WTC11 (cell line): ENCODE results near the gene NTMT1. TPM values are rescaled to one million over a fixed set of nuclear protein-coding genes. Genes with fewer than 3 reads are reported as not detected.

Experiments used
- ATAC-seq: fragments of 200-7000 bp; cut with Tn5 transposase; 2 replicates; pipeline ENCODE4 v1.10.0; 2021; ENCODE audit warnings: mild to moderate bottlenecking, moderate library complexity
- CTCF ChIA-PET: fragments of 300-600 bp; sonication (Branson Sonifier 250); formaldehyde crosslinking; loops from one replicate; lab custom pipeline; 2021; ENCODE audit warnings: antibody characterized with exemption; lab: Charles Lee
- POLR2A ChIA-PET: fragments of 350-600 bp; sonication (Branson Sonifier 250); formaldehyde crosslinking; loops from one replicate; lab custom pipeline; 2021; ENCODE audit warnings: antibody characterized with exemption; lab: Charles Lee
- DNase-seq: peaks from one replicate; pipeline ENCODE4 v3.0.0; 2021; ENCODE audit warnings: low spot score
- H3K27ac Mint-ChIP-seq: 2 replicates; pipeline ENCODE4 v1.8.0; 2021; ENCODE audit warnings: mixed read lengths
- H3K27me3 Mint-ChIP-seq: 2 replicates; pipeline ENCODE4 v1.8.0; 2021; ENCODE audit warnings: low read depth, mild to moderate bottlenecking, moderate library complexity, mixed read lengths
- H3K36me3 Mint-ChIP-seq: 2 replicates; pipeline ENCODE4 v1.8.0; 2021; ENCODE audit warnings: mixed read lengths
- H3K4me1 Mint-ChIP-seq: 2 replicates; pipeline ENCODE4 v1.8.0; 2022; ENCODE audit warnings: mixed read lengths
- H3K4me3 Mint-ChIP-seq: 2 replicates; pipeline ENCODE4 v1.8.0; 2021; ENCODE audit warnings: mild to moderate bottlenecking, moderate library complexity, mixed read lengths
- H3K9me3 Mint-ChIP-seq: 2 replicates; pipeline ENCODE4 v1.8.0; 2021; ENCODE audit warnings: mixed read lengths
- ATF1 ChIP-seq: sonication (generic); formaldehyde crosslinking; IDR thresholded peaks from 2 replicates; pipeline ENCODE4 v1.8.1; 2023; ENCODE audit warnings: mild to moderate bottlenecking, moderate library complexity, missing genetic modification reagents
- CREM ChIP-seq: sonication (generic); formaldehyde crosslinking; IDR thresholded peaks from 2 replicates; pipeline ENCODE4 v1.8.1; 2022; ENCODE audit warnings: mild to moderate bottlenecking, missing genetic modification reagents, moderate library complexity
- E2F1 ChIP-seq: sonication (generic); formaldehyde crosslinking; IDR thresholded peaks from 2 replicates; pipeline ENCODE4 v1.8.0; 2022; ENCODE audit warnings: mild to moderate bottlenecking, missing genetic modification reagents
- E2F5 ChIP-seq: sonication (generic); formaldehyde crosslinking; IDR thresholded peaks from 2 replicates; pipeline ENCODE4 v1.8.1; 2022; ENCODE audit warnings: mild to moderate bottlenecking, moderate library complexity, missing genetic modification reagents
- GABPB1 ChIP-seq: sonication (generic); formaldehyde crosslinking; IDR thresholded peaks from 2 replicates; pipeline ENCODE4 v1.8.1; 2023; ENCODE audit warnings: mild to moderate bottlenecking, missing genetic modification reagents
- IRF1 ChIP-seq: sonication (generic); formaldehyde crosslinking; IDR thresholded peaks from 2 replicates; pipeline ENCODE4 v1.8.0; 2023; ENCODE audit warnings: missing genetic modification reagents
- MYBL2 ChIP-seq: sonication (generic); formaldehyde crosslinking; IDR thresholded peaks from 2 replicates; pipeline ENCODE4 v1.8.1; 2023; ENCODE audit warnings: mild to moderate bottlenecking, moderate library complexity, missing genetic modification reagents
- NFATC4 ChIP-seq: fragments of 250-450 bp; sonication (Bioruptor Pico); IDR thresholded peaks from 2 replicates; pipeline ENCODE4 v1.9.0; 2021; ENCODE audit warnings: mild to moderate bottlenecking
- NFE2L1 ChIP-seq: sonication (generic); formaldehyde crosslinking; IDR thresholded peaks from 2 replicates; pipeline ENCODE4 v1.8.1; 2023; ENCODE audit warnings: missing genetic modification reagents
- NR2C2 ChIP-seq: sonication (generic); formaldehyde crosslinking; IDR thresholded peaks from 2 replicates; pipeline ENCODE4 v1.8.0; 2022; ENCODE audit warnings: mild to moderate bottlenecking, missing genetic modification reagents
- NR3C1 ChIP-seq: sonication (generic); formaldehyde crosslinking; conservative IDR thresholded peaks from 2 replicates; pipeline ENCODE4 v1.8.1; 2023; ENCODE audit warnings: low read depth, mild to moderate bottlenecking, missing genetic modification reagents
- OVOL2 ChIP-seq: fragments of 250-450 bp; sonication (Bioruptor Pico); IDR thresholded peaks from 2 replicates; pipeline ENCODE4 v1.9.0; 2021; ENCODE audit warnings: mild to moderate bottlenecking, borderline replicate concordance
- PREB ChIP-seq: sonication (generic); formaldehyde crosslinking; IDR thresholded peaks from 2 replicates; pipeline ENCODE4 v1.8.1; 2022; ENCODE audit warnings: mild to moderate bottlenecking, missing genetic modification reagents, moderate library complexity, borderline replicate concordance
- SOX15 ChIP-seq: fragments of 250-450 bp; sonication (Bioruptor Pico); IDR thresholded peaks from 2 replicates; pipeline ENCODE4 v1.9.0; 2021; ENCODE audit warnings: mild to moderate bottlenecking
- TEAD1 ChIP-seq: sonication (generic); formaldehyde crosslinking; IDR thresholded peaks from 2 replicates; pipeline ENCODE4 v1.8.0; 2022; ENCODE audit warnings: mild to moderate bottlenecking, missing genetic modification reagents
- ZNF219 ChIP-seq: sonication (generic); formaldehyde crosslinking; IDR thresholded peaks from 2 replicates; pipeline ENCODE4 v1.8.0; 2023; ENCODE audit warnings: missing genetic modification reagents, mild to moderate bottlenecking, borderline replicate concordance
- ZNF281 ChIP-seq: sonication (generic); formaldehyde crosslinking; IDR thresholded peaks from 2 replicates; pipeline ENCODE4 v1.8.0; 2023; ENCODE audit warnings: mild to moderate bottlenecking, missing genetic modification reagents
- ZNF416 ChIP-seq: fragments of 250-450 bp; sonication (Bioruptor Pico); IDR thresholded peaks from 2 replicates; pipeline ENCODE4 v1.9.0; 2021; ENCODE audit warnings: mild to moderate bottlenecking, inconsistent platforms
- total RNA-seq: library from RNA; stranded (reverse); gene quantifications from 3 replicates; pipeline ENCODE4 v1.2.3, GENCODE V29; 2021
- TF ChIP-seq, protein P1 (sequence below): sonication (generic); formaldehyde crosslinking; IDR thresholded peaks from 2 replicates; pipeline ENCODE4 v1.8.1; 2023; ENCODE audit warnings: mild to moderate bottlenecking, missing genetic modification reagents, borderline replicate concordance
- TF ChIP-seq, protein P2 (sequence below): fragments of 200-600 bp; IDR thresholded peaks from 2 replicates; pipeline ENCODE4 v1.8.0; 2022; ENCODE audit warnings: antibody characterized with exemption

NTMT1 gene
- total RNA-seq, 1 experiment from 2014 or later = 71.1 TPM

DNA sequence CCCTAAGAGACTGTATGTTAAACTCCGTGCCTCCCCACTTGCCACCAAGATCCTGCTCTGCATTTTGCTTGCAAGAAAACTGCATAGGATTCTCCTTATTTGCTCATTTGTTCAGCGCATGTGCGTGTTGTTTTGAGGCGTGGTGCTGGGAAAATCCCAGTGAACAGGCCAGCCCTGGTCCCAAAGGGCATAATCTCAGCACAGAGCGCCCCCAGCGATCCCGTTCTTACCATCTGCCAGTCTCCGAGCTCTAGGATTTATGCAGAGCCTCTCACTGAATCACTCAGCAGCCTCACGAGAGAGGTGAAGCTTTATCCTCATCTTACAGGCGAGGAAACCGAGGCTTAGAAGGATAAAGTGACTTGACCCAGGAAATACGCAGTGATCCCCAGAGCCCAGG lies 51.0 kb downstream of the NTMT1 start (continued):
- TF ChIP-seq ZNF219 (CRISPR knock-in tag) (no peak), TEAD1 (CRISPR knock-in tag) (no peak), IRF1 (CRISPR knock-in tag) (no peak), SOX15 (CRISPR knock-in tag) (no peak), NR3C1 (CRISPR knock-in tag) (no peak), ZNF281 (CRISPR knock-in tag) (no peak), MYBL2 (CRISPR knock-in tag) (no peak), NFATC4 (CRISPR knock-in tag) (no peak), OVOL2 (CRISPR knock-in tag) (no peak)
- TF ChIP-seq, protein P1, sequence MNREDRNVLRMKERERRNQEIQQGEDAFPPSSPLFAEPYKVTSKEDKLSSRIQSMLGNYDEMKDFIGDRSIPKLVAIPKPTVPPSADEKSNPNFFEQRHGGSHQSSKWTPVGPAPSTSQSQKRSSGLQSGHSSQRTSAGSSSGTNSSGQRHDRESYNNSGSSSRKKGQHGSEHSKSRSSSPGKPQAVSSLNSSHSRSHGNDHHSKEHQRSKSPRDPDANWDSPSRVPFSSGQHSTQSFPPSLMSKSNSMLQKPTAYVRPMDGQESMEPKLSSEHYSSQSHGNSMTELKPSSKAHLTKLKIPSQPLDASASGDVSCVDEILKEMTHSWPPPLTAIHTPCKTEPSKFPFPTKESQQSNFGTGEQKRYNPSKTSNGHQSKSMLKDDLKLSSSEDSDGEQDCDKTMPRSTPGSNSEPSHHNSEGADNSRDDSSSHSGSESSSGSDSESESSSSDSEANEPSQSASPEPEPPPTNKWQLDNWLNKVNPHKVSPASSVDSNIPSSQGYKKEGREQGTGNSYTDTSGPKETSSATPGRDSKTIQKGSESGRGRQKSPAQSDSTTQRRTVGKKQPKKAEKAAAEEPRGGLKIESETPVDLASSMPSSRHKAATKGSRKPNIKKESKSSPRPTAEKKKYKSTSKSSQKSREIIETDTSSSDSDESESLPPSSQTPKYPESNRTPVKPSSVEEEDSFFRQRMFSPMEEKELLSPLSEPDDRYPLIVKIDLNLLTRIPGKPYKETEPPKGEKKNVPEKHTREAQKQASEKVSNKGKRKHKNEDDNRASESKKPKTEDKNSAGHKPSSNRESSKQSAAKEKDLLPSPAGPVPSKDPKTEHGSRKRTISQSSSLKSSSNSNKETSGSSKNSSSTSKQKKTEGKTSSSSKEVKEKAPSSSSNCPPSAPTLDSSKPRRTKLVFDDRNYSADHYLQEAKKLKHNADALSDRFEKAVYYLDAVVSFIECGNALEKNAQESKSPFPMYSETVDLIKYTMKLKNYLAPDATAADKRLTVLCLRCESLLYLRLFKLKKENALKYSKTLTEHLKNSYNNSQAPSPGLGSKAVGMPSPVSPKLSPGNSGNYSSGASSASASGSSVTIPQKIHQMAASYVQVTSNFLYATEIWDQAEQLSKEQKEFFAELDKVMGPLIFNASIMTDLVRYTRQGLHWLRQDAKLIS = no peak

DNA sequence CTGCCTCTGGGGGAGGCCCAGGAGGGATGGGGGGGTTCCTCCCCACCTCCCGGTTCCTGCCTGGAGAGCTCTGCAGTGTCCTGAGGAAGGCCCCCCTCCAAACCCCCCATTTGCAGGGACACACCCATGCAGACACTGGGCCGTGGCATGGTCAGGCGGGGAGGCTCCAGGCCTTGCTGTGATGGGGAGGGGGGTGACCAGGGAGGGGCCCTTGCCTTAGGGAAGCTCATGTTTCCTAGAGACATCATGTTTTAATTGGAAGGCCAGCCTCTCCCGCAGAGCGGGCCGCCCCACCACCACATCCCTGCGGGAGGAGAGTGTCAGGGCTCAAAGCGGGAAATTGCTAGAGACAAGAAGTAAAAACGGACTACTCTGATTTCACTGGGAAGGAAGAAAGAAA lies 51.5 kb downstream of the NTMT1 start:
- H3K9me3 Mint-ChIP-seq = no peaks in the 10 kb centered on the region
- ChIA-PET POLR2A (no interaction called here), CTCF (interaction anchor here (1.1 to 2.4 kb wide), 7 partner anchors 12 to 60 kb away, joined by 4 to 10 read pairs (median 6); partner anchors contain the start of genes ASB6, NTMT1 and PRRX2)
- no peaks in the 10 kb centered on the region for H3K36me3 Mint-ChIP-seq
- peaks cover 9% of the 10 kb centered on the region; the same call in 1 of the 2 replicates for H3K4me1 Mint-ChIP-seq
- H3K27me3 Mint-ChIP-seq = no peaks in the 10 kb centered on the region; the same call in 1 of the 2 replicates
- ATAC-seq (peak; percentile 49), DNase-seq (no peak)
- H3K27ac Mint-ChIP-seq = no peak overlapping the region
- H3K4me3 Mint-ChIP-seq = no peak overlapping the region
- TF ChIP-seq ZNF416 (CRISPR knock-in tag) (no peak), NR2C2 (no peak), TEAD1 (CRISPR knock-in tag) (no peak), PREB (CRISPR knock-in tag) (no peak), ATF1 (CRISPR knock-in tag) (no peak), E2F5 (CRISPR knock-in tag) (no peak), NFE2L1 (no peak), ZNF219 (CRISPR knock-in tag) (no peak), SOX15 (CRISPR knock-in tag) (no peak), CREM (CRISPR knock-in tag) (no peak), GABPB1 (CRISPR knock-in tag) (no peak), E2F1 (CRISPR knock-in tag) (no peak)
- TF ChIP-seq, protein P1 = no peak
- TF ChIP-seq, protein P2, sequence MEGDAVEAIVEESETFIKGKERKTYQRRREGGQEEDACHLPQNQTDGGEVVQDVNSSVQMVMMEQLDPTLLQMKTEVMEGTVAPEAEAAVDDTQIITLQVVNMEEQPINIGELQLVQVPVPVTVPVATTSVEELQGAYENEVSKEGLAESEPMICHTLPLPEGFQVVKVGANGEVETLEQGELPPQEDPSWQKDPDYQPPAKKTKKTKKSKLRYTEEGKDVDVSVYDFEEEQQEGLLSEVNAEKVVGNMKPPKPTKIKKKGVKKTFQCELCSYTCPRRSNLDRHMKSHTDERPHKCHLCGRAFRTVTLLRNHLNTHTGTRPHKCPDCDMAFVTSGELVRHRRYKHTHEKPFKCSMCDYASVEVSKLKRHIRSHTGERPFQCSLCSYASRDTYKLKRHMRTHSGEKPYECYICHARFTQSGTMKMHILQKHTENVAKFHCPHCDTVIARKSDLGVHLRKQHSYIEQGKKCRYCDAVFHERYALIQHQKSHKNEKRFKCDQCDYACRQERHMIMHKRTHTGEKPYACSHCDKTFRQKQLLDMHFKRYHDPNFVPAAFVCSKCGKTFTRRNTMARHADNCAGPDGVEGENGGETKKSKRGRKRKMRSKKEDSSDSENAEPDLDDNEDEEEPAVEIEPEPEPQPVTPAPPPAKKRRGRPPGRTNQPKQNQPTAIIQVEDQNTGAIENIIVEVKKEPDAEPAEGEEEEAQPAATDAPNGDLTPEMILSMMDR = no peak
